GM18502 (cell line): ENCODE results near the gene COG2.
"Not testable (repeated sequence)": the region's sequence is repeated elsewhere in the genome, so short reads cannot be mapped to it uniquely, and the experiment has no call there.

Source experiments
- ATAC-seq: cut with Tn5 transposase; IDR thresholded peaks from one replicate; pipeline ENCODE4 v1.9.1; 2021; ENCODE audit warnings: mild to moderate bottlenecking; ENCODE audit not compliant: unreplicated experiment, poor library complexity

COG2 gene

DNA sequence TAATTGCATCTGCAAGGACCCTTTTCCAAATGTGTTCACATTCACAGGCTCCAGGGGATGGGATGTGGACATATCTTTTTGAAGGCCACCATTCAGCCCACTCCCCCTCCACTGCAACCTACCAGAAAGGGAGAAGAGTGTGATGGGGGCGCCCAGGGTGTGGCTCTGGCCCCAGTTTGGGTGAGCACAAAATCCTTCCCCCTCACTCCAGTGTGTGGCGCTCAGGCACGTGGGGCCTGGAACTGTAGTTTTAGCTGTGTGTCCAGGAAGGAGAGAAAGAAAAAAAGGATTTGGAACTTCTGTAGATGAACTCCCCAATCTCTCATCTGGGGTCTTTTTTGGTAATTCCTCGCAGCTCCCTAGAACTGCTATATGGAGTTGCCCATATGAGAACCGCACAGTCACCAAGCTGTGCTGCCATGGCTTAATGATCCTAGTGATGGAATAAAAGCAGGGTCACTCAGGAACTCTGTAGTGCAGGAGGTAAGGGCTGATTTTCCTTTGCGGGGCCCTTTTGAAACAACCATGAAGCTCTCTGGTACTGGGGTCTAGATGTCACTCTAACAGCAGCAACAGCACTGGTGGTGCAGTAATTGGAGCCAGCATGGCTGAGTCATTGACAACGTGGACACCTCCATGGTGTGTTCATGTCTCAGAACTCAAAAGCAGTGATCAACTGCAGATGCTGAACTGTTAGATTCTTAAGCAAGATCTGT is 54.6 kb downstream of the COG2 start:
- ATAC-seq = no peak

DNA sequence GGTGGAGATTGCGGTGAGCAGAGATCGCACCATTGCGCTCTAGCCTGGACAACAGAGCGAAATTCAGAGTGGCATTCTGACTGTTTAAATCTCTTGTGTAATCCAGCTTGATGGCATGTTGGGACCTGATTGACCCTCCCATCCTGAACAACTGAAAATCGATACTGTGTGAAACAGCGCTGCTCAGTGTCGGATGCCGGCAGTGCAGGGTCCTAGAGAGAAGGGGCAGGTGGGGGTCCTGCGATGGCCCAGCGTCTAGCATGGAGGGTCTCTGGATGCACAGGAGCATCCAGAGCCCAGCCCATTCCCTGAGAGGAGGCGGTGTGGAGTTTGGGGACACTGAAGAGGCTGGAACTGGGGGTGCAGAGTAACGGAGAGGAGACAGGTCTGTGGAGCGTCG is 55.8 kb downstream of the COG2 start:
- ATAC-seq = no peak

DNA sequence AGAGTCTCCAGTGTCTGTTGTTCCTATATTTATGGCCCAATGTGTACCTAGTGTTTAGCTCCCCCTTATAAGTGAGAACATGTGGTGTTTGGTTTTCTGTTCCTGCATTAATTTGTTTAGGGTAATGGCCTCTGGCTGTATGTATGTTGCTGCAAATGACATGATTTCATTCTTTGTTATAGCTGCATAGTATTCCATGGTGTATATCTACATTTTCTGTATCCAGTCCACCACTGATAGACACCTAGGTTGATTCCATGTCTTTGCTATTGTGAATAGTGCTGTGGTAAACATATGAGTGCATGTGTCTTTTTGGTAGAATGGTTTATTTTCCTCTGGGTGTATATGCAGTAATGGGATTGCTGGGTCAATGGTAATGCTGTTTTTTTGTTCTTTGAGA is 56.7 kb downstream of the COG2 start:
- not testable (repeated sequence) for ATAC-seq

DNA sequence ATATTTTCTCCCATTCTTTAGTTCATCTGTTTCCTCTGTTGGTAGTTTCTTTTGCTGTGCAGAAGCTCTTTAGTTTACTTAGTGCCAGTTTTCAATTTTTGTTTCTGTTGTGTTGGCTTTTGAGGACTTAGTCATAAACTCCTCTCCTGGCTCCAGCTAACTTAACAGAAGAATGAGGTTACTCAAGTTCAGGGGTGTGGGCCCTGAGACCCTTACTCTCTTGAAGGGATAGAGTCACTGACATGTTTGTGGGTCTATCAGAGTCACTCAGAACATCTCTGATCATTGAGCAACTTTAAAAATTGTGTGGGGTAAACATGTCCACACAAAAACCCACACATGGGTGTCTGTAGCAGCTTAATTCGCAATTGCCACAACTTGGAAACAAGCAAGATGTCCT is 57.4 kb downstream of the COG2 start:
- ATAC-seq = no peak

DNA sequence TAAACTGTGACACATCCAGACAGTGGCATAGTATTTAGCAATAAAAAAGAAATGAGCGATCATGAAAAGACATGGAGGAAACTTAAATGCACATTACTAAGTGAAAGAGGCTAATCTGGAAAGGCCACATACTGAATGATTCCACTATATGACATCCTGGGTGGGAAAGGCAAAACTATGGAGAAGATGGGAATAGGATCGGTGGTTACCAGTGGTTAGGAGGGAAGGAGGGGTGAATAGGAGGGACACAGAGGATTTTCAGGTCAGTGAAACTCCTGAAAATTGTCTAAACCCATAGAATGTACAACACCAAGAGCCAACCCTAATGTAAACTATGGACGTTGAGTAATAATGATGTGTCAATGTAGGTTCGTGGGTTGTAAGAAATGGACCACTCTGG is 57.9 kb downstream of the COG2 start:
- ATAC-seq = no peak

DNA sequence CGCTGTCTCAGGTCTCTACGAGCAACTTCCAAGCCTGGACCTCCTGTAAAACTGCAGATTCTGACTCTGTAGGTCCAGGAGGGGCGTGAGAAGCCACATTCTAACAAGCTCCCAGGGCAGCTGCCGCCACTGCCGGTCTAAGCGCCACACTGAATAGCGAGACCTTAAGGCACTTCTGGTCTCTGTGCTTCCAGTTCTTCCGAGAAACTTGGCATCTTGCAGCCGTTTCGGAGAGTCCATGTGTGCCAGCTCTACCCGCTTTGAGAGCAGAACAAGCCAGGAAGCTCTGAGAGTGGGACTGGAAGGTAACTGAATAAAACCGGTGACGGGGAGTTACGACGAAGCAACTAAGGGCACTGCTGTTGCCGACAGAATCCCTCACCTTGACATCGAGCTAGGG is 59.2 kb downstream of the COG2 start:
- no peak for ATAC-seq

DNA sequence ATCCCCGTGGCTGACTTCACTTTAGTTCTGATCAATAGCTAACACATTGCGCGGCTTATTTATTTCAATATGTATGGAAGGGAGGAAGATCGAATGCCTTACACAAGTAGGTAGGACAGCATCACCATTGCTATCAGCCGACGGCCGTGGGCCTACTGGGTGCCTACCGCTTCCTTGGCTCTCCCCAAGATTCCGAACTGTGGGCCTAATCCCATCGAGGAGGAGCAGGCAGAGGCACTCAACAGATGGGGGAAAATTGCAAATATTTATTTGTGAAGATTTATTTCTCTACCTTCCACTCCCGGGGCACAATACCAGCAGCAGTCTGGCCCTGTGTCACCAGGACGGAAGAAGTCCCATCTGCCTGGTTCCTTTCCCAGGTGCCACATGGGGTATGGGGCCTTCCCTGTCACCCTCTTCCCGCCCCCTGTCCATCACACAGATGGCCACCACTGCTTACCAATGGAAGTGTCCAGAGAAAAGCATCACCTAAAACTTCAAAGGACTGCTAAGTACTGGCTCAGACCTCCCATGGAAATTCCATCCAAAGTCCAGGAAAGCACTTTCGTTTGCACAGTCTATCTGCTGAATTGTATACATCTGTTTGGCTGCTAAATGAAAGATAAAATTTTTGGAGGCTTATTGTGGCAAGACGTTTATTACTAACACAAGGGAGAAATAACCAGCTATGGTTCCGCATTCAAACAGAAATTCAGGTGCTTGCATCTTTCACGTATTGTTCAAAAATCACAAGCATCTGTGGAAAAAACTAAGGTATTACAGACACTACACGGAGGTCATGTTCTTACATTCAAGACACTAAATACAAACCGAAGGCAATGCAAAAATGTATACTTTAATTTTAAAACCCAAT is 59.9 kb downstream of the COG2 start:
- ATAC-seq = no peak

DNA sequence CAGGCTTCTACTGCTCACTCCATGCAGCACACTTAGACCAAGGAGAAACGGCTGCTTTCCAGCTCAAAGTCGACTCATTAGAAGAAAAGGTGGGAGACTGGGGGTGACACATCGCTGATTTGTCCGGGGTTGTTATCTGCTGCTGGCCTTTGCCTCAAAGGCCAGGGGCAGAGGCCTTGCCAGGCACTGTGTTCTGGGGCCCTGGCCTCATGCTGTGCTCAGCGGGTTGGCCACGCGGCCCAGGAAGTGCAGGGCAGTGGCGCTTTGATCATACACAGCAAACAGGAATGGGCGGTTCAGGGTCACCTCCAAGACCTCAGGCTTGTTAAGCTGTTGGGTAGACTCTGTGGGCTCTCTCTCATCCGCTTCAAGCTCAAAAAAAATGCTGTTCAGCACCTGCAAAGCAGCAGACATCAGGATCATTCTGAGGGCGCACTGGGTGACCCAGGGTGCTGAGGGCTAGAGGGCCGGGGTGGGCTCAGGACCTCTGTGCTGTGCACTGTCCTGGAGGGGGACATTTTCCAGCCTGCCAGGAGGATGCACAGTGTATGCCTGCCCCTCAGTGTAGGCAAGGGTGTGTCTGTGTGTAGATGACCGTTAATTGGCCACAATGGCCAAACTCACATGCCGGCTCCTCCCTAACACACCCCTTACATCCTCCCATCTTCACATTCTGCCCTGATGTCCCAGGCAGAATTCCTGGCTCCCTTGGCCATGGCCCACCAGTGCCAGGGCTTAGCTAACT is 60.8 kb downstream of the COG2 start:
- ATAC-seq = no peak

DNA sequence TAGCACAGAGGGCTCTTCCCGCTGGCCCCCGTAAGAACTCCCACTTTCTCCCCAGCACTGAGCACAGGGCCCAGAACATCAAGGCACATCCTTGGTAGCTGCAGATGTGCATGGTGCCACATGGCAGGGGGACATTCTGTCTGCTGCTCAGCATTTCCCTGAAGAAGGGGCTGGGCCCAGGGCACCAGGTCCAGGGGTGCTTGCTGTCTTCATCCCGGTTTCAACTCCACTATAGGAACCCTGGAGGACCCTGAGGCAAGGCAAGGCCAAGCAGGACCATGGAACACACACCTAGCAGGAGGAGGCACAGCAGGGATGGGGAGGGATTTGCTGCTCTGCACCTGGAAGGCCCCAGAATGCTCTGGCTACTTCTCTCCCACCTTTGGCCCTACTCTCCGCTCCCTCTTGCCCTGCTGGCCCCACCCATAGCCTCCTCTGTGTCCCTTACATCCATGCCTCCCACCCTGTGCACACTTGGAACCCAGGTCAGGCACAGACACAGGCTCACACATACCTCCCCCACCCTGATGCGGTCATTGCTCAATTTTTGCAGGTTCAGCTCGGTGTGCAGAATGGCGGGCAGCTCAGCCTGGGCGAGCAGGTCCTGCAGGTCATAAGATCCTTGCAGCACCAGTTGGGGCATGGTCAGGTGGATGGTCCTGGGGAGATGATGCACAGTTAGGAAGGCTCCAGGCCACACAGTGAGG is 61.6 kb downstream of the COG2 start:
- ATAC-seq = no peak

DNA sequence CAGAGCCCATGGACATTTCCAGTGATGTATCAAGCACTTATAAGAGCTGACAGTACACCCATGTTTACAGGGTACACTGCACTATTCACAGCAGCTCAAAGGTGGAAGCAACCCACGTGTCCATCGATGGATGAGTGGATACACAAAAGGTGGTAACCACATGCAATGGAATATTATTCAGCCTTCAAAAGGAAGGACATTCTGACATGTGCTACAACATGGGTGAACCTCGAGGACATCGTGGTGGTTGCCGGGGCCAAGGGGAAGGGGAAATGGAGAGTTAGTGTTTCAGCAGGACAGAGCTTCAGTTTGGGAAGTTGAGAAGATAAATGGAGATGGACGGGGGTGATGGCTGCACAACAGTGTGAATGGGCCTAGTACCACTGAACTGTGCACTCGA is 62.5 kb downstream of the COG2 start:
- no peak for ATAC-seq

DNA sequence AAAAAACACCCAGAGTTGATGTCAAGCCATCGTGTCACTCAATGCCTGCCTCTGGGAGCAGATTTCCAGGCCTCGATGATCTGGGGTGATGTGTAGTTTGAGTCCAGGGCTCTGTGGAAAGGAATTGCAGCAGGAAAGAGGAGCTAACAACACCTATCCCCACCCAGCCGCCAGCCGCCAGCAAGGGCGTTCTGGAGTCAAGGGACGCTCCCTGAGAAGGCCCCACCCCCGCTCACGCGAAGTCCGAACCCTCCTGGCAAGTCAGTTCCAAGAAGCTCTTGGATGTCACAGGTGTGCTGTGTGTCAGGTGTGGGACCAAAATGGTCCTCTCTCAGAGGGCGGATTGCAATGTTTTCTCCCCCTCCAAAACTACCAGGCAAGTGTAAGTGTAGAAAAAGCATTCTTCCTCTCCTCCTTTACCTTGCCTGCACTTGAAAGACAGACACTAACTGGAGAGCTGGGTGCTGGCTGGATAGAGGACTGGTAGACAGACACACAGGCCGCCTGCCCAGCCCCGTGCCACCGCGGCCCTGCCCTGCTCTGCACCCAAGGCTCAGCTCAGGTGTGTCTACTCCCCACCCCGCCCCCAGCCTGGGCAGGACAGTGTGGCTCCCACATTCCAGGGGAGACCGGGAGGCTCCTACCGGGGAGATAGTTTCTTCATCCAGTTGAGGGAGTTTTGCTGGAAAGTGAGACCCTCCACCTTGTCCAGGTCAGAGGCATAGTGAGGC is 63.2 kb downstream of the COG2 start:
- ATAC-seq = no peak

DNA sequence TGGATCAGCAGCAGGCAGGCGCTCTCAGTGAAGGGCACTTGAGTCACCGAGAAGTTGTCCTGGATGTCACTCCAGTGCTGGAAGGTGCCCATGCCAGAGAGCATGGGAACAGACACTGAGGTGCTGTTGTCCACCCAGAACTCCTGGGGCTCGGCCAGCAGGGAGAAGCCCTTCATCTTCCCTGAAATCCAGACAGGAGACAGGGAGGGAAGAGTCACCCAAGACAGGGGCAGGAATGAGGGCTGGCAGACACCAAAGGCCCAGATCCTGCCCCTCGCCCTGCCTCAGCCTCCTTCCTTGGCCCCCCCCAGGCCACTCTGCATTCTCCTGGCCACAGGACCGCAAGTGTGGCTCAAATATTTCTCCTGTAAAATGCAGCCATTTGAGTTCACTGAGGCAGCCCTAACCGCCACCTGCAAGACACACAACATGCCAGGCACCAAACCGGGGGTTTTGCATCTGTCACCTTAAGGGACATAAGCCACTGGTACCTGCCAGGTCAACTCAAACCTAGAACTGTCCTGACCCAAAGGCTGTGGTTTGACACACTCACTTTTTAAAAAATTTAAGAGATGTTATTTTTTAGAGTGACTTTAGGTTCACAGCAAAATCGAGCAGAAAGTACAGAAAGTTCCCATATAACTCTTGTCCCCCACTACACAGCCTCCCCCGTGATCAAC is 63.9 kb downstream of the COG2 start:
- ATAC-seq = no peak

DNA sequence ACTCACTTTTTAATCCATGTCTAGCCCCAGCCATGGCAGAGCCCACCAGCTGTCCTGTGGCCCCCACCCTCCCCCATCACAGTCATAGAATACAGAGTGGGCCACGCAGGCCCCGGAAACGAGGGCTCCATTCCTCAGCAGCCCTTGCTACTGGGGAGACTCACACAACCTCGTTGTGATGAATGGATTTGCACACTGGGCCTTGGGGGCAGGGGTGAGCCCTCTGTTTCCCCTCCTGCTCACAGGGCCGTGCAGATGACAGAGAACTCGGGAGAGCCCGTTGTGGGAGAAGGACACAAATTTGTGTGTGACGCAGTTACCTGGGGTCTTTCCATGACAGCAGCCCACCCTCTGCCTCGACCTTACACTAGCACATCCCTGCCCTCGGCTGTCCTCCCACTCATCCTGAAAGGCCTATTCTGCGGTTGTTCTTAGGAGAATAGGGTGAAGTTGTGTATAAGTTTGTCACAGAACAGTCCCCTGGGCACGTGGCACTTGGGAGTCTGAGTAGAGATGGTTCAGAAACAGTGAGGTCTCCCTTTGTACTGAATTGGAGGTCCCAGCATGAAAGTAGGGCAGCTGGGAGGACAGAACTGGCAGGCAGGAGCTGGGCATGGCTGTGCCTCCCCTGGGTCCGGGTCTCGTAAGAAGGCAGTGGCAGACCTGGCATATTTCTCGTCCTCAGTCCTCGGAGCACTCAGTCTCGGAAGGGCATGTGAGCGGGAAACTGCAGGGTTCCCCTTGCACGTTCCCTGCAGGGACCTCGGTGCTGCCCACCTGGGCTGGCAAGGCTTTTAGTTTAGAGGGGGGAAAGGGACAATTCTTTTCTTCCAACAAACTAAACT is 64.8 kb downstream of the COG2 start:
- ATAC-seq = no peak

DNA sequence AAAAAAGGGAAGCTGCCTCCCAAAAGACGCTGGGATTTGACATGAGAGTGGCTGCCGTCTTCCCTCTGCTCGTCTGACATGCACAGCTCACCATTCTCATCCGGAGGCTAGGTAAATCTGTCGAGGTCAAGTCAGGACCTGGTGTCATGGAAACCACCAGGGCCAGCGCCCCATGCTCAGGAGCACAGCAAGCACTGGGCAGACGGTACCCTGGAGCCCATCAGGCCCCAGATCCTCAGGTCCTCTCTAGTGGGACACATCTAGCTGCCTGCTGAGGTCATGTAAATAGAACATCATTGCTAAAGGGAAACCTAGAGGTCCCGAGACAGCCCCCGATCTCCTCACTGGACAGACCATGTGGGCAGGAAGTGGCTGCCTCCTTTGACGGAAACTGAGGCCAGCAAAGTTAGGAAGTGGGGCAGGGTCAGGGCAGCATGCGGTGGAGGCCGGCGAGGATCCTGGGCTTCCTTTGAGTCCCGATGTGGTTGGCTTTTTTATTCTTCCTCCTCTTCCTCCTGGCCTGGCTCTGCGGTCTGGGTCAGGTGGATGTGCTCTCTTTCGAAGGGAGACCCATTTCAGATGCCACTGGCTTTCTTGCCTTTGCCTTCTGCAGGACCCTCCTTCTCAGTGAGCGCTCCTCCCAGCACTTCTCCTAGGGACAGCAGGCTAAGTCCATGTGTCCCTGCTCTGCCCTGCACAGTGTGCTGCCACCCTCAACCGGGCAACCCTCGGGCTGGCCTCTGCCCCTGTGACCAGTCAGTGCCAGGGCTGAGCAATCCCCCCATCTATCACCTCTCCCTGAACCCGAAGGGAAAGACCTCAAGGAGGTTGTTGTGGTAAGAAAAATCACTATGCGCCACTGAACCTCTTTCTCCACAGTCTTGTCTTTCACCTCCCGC is 65.7 kb downstream of the COG2 start:
- no peak for ATAC-seq

DNA sequence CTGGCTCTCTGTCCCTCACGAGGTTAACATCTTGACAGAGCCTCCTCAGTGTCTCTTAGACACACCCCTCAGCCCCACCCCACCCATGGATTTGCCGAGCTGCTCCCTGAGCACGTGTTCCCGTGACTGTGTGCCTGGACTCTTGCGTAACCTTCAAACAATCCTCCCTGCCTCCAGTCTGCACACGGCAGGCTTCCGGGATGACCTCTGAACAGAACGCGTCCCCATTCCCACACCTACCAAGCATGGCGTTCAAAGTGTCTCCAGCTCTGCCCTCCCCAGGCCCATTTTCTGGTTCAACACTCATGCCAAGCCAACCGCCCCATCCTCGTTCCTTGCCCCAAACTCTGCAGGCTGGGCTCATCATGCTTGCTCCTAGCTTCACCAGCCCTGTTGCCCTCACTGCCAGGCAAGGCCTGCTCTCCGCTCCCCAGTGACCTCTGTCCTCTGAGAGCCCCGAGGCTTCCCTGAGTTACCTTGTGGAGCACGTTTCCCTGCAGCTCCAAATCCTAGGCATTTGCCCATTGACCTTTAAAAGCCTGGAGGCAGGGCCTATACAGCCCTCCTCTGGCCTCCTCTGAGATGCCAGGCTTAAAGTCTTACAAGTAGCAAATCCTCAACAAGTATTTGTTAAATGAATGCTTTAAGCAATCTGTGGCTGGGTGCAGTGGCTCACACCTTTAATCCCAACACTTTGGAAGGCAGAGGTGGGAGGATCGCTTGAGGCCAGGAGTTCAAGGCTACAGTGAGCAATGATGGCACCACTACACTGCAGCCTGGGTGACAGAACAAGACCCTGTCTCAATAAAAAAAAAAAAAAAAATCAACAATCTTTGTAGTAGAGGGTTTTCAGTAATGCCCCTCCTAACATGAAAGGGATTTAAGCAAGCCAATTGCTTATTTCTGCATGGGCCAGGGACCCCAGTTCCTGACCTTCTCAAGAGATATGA is 66.6 kb downstream of the COG2 start:
- ATAC-seq = no peak
